H1 (cell line): ENCODE data around the gene ZFP30. TPM values are rescaled to one million over a fixed set of nuclear protein-coding genes. Genes with fewer than 3 reads are reported as not detected.

ENCODE experiments used
- BACH1 ChIP-seq: IDR thresholded peaks from 2 replicates; pipeline ENCODE4 v1.6.1; 2012; ENCODE audit warnings: low read length, improper control_type of control experiment
- BCL11A ChIP-seq, 2 experiments: IDR thresholded peaks; one replicate each; pipeline ENCODE4 v1.6.1; 2011; ENCODE audit warnings: low read depth in 2 of 2, low read length in 2 of 2, mild to moderate bottlenecking in 2 of 2
- CBX8 ChIP-seq: fragments of 300-800, 300-1000 bp; sonication (generic); IDR thresholded peaks from 2 replicates; pipeline ENCODE4 v1.7.1; 2016; ENCODE audit warnings: low read depth, low read length, borderline replicate concordance
- CEBPB ChIP-seq: IDR thresholded peaks from 2 replicates; pipeline ENCODE4 v1.6.1; 2012; ENCODE audit warnings: low read depth, low read length
- HDAC6 ChIP-seq: IDR thresholded peaks from one replicate; pipeline ENCODE4 v1.7.1; 2012; ENCODE audit warnings: low read depth, mild to moderate bottlenecking, inconsistent platforms, low read length, moderate library complexity
- KDM5A ChIP-seq: fragments of 200-600 bp; IDR thresholded peaks from 2 replicates; pipeline ENCODE4 v1.7.1; 2012; ENCODE audit warnings: mild to moderate bottlenecking, low read length, inconsistent platforms, mixed read lengths
- MAFK ChIP-seq: IDR thresholded peaks from 2 replicates; pipeline ENCODE4 v1.6.1; 2012; ENCODE audit warnings: low read depth, mild to moderate bottlenecking, improper control_type of control experiment, low read length
- polyA plus RNA-seq, 7 experiments: library from polyadenylated mRNA; depleted of rRNA in 3 of 7; stranded (reverse) in 5 of 7; unstranded in 2 of 7; fragments of >200 nt in 5 of 7; fragments of 200-250 nt in 2 of 7; gene quantifications; 1 replicate in 5 of 7; 2 replicates in 1 of 7; 4 replicates in 1 of 7; pipeline versions ENCODE4 v1.2.1 to v1.2.3, GENCODE V29; 2011 to 2013; ENCODE audit warnings: missing spikeins in 2 of 7, mixed read lengths in 2 of 7
- total RNA-seq: library from RNA; stranded (reverse); fragmentation: NEBNext Ultra II Directional; extraction: Animal tissue kit (Norgen Biotek cat#: 25700); gene quantifications from 2 replicates; pipeline ENCODE4 v1.2.1, GENCODE V29; 2021

ZFP30 gene
- total and polyA plus RNA-seq, 2 of the 8 experiments (the other 6 are each of a cell fraction or from before 2014, with no cell fraction given): 1.4 to 6.1 TPM

- TF ChIP-seq MAFK: no peak
- peak; percentile 92 for TF ChIP-seq CEBPB
- TF ChIP-seq KDM5A: no peak
- TF ChIP-seq HDAC6: no peak
- no peak for TF ChIP-seq CBX8
- TF ChIP-seq BACH1: no peak
- no peak for TF ChIP-seq BCL11A (IDR thresholded peaks at IDR 0.05; ENCODE audit: low read depth in 2 of 2, low read length in 2 of 2)
These were observed 60.8 kb downstream of the ZFP30 start, which contains the start of the genes ZNF540 and ZNF571 (continued) for GRCh38 chr19:37594304-37594981.
